HG03060 (cell line): ENCODE measurements around the gene UFD1.

ENCODE experiments used
- ATAC-seq: cut with Tn5 transposase; IDR thresholded peaks from one replicate; pipeline ENCODE4 v1.9.1; 2021; ENCODE audit warnings: low read depth, moderate number of reproducible peaks; ENCODE audit not compliant: unreplicated experiment

UFD1 gene

GRCh38 chr22:19431649-19432132, 47.3 kb downstream of the UFD1 start, which contains the start of gene HIRA:
TSS of gene HIRA (minus strand) at chr22:19431733. CDS start at chr22:19431476, 257 bp downstream.
- peak; percentile 25 for ATAC-seq

- no peak for ATAC-seq
Measured at GRCh38 chr22:19430890-19431541, 48.0 kb downstream of the UFD1 start.

- no peak for ATAC-seq
Measured at GRCh38 chr22:19429950-19430889, 48.8 kb downstream of the UFD1 start.

- no peak for ATAC-seq
Measured at GRCh38 chr22:19424186-19424500, 54.9 kb downstream of the UFD1 start.

- no peak for ATAC-seq
Measured at GRCh38 chr22:19422440-19423301, 56.3 kb downstream of the UFD1 start.

- no peak for ATAC-seq
Measured at GRCh38 chr22:19420321-19420720, 58.7 kb downstream of the UFD1 start.

- no peak for ATAC-seq
Measured at GRCh38 chr22:19419464-19420178, 59.4 kb downstream of the UFD1 start.

- no peak for ATAC-seq
Measured at GRCh38 chr22:19419086-19419463, 59.9 kb downstream of the UFD1 start.

- ATAC-seq = no peak
Measured at GRCh38 chr22:19412923-19413322, 66.1 kb downstream of the UFD1 start.

GRCh38 chr22:19412478-19412877, 66.5 kb downstream of the UFD1 start:
- ATAC-seq = no peak

- no peak for ATAC-seq
Measured at GRCh38 chr22:19411690-19412045, 67.3 kb downstream of the UFD1 start.

GRCh38 chr22:19410941-19411689, 67.9 kb downstream of the UFD1 start:
- ATAC-seq = no peak

- no peak for ATAC-seq
Measured at GRCh38 chr22:19407649-19408606, 71.1 kb downstream of the UFD1 start.

- no peak for ATAC-seq
Measured at GRCh38 chr22:19406846-19407245, 72.1 kb downstream of the UFD1 start.

- no peak for ATAC-seq
Measured at GRCh38 chr22:19406281-19406811, 72.6 kb downstream of the UFD1 start.

- no peak for ATAC-seq
Measured at GRCh38 chr22:19405652-19406051, 73.3 kb downstream of the UFD1 start.

- ATAC-seq = no peak
Measured at GRCh38 chr22:19405133-19405532, 73.9 kb downstream of the UFD1 start.

- no peak for ATAC-seq
Measured at GRCh38 chr22:19404676-19405075, 74.3 kb downstream of the UFD1 start.
